GM12878 (cell line): Measurements from ENCODE around the gene BCR.

Experiments used
- BRCA1 ChIP-seq: IDR thresholded peaks from 2 replicates; pipeline ENCODE4 v1.6.1; 2011; ENCODE audit warnings: low read depth, low read length, improper control_type of control experiment
- ETV6 ChIP-seq, 2 experiments: fragments of 450-650 bp in 1 of 2; IDR thresholded peaks in 1 of 2; conservative IDR thresholded peaks in 1 of 2; 2 replicates each; pipeline ENCODE4 v1.6.1; 2014; ENCODE audit warnings: antibody characterized with exemption in 1 of 2, borderline replicate concordance in 1 of 2, low read depth in 1 of 2, mild to moderate bottlenecking in 1 of 2, moderate library complexity in 1 of 2
- HDAC6 ChIP-seq: fragments of 200-600 bp; sonication (generic); IDR thresholded peaks from one replicate; pipeline ENCODE4 v1.8.0; 2017; ENCODE audit warnings: antibody characterized with exemption; ENCODE audit not compliant: unreplicated experiment
- NFXL1 ChIP-seq: fragments of 450-650 bp; IDR thresholded peaks from 2 replicates; pipeline ENCODE4 v1.6.1; 2017; ENCODE audit warnings: antibody characterized with exemption, mild to moderate bottlenecking, borderline replicate concordance
- POLR2A ChIP-seq: IDR thresholded peaks from 2 replicates; pipeline ENCODE4 v1.6.1; 2011; ENCODE audit warnings: low read depth, mild to moderate bottlenecking, low read length
- TCF12 ChIP-seq: IDR thresholded peaks from 2 replicates; pipeline ENCODE4 v1.6.1; 2011; ENCODE audit warnings: low read depth, mild to moderate bottlenecking, low read length
- TCF7 ChIP-seq: IDR thresholded peaks from 2 replicates; pipeline ENCODE4 v1.6.1; 2014; ENCODE audit warnings: antibody characterized with exemption, borderline replicate concordance
- ZZZ3 ChIP-seq: IDR thresholded peaks from 2 replicates; pipeline ENCODE4 v1.6.1; 2011; ENCODE audit warnings: low read depth; ENCODE audit not compliant: control insufficient read depth, insufficient read length
- TF ChIP-seq, protein P1 (sequence below), 3 experiments: IDR thresholded peaks in 2 of 3; conservative IDR thresholded peaks in 1 of 3; 2 replicates each; pipeline ENCODE4 v1.5.1; 2011; ENCODE audit warnings: low read depth in 3 of 3, low read length in 3 of 3, mild to moderate bottlenecking in 3 of 3, control low read depth in 2 of 3, moderate library complexity in 2 of 3, inconsistent platforms in 1 of 3, mixed read lengths in 1 of 3; ENCODE audit not compliant: control insufficient read depth in 2 of 3, insufficient read depth in 1 of 3; ENCODE audit errors: extremely low read depth in 1 of 3
- TF ChIP-seq, protein P2 (sequence below): IDR thresholded peaks from 2 replicates; pipeline ENCODE4 v1.6.1; 2012; ENCODE audit warnings: mild to moderate bottlenecking, low read depth, low read length
- TF ChIP-seq, protein P3 (sequence below): fragments of 450-650 bp; formaldehyde crosslinking; IDR thresholded peaks from 2 replicates; pipeline ENCODE4 v1.4.0; 2020; ENCODE audit warnings: mild to moderate bottlenecking, moderate library complexity
- TF ChIP-seq, protein P4 (sequence below): IDR thresholded peaks from 2 replicates; pipeline ENCODE4 v1.6.1; 2012; ENCODE audit warnings: low read depth, low read length, improper control_type of control experiment

DNA sequence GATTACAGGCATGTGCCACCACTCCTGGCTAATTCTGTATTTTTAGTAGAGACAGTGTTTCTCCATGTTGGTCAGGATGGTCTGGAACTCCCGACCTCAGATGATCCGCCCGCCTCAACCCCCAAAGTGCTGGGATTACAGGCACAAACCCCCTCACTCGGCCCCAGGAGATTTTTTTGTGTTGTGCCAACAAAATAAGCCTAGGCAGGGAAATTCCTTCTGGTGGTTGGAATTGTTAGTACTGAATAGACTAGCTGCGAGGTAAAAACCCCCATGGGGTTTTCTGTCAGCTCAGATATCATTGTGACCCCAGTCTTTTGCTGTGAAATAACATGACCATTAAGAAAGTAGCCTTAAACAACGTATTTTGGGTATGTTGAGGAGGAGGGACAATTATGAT lies 144.9 kb downstream of the BCR start:
- TF ChIP-seq, protein P1, sequence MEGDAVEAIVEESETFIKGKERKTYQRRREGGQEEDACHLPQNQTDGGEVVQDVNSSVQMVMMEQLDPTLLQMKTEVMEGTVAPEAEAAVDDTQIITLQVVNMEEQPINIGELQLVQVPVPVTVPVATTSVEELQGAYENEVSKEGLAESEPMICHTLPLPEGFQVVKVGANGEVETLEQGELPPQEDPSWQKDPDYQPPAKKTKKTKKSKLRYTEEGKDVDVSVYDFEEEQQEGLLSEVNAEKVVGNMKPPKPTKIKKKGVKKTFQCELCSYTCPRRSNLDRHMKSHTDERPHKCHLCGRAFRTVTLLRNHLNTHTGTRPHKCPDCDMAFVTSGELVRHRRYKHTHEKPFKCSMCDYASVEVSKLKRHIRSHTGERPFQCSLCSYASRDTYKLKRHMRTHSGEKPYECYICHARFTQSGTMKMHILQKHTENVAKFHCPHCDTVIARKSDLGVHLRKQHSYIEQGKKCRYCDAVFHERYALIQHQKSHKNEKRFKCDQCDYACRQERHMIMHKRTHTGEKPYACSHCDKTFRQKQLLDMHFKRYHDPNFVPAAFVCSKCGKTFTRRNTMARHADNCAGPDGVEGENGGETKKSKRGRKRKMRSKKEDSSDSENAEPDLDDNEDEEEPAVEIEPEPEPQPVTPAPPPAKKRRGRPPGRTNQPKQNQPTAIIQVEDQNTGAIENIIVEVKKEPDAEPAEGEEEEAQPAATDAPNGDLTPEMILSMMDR (IDR thresholded peaks at IDR 0.05 in 2 of 3, conservative IDR thresholded peaks at IDR 0.05 in 1 of 3; ENCODE audit: control insufficient read depth in 2 of 3, extremely low read depth in 1 of 3, insufficient read depth in 1 of 3, low read depth in 3 of 3, low read length in 3 of 3): no peak
- TF ChIP-seq BRCA1: no peak
- TF ChIP-seq POLR2A: no peak
- TF ChIP-seq, protein P2, sequence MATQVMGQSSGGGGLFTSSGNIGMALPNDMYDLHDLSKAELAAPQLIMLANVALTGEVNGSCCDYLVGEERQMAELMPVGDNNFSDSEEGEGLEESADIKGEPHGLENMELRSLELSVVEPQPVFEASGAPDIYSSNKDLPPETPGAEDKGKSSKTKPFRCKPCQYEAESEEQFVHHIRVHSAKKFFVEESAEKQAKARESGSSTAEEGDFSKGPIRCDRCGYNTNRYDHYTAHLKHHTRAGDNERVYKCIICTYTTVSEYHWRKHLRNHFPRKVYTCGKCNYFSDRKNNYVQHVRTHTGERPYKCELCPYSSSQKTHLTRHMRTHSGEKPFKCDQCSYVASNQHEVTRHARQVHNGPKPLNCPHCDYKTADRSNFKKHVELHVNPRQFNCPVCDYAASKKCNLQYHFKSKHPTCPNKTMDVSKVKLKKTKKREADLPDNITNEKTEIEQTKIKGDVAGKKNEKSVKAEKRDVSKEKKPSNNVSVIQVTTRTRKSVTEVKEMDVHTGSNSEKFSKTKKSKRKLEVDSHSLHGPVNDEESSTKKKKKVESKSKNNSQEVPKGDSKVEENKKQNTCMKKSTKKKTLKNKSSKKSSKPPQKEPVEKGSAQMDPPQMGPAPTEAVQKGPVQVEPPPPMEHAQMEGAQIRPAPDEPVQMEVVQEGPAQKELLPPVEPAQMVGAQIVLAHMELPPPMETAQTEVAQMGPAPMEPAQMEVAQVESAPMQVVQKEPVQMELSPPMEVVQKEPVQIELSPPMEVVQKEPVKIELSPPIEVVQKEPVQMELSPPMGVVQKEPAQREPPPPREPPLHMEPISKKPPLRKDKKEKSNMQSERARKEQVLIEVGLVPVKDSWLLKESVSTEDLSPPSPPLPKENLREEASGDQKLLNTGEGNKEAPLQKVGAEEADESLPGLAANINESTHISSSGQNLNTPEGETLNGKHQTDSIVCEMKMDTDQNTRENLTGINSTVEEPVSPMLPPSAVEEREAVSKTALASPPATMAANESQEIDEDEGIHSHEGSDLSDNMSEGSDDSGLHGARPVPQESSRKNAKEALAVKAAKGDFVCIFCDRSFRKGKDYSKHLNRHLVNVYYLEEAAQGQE: no peak
- TF ChIP-seq ZZZ3: no peak
- no peak for TF ChIP-seq NFXL1
- TF ChIP-seq HDAC6: no peak
- TF ChIP-seq, protein P3, sequence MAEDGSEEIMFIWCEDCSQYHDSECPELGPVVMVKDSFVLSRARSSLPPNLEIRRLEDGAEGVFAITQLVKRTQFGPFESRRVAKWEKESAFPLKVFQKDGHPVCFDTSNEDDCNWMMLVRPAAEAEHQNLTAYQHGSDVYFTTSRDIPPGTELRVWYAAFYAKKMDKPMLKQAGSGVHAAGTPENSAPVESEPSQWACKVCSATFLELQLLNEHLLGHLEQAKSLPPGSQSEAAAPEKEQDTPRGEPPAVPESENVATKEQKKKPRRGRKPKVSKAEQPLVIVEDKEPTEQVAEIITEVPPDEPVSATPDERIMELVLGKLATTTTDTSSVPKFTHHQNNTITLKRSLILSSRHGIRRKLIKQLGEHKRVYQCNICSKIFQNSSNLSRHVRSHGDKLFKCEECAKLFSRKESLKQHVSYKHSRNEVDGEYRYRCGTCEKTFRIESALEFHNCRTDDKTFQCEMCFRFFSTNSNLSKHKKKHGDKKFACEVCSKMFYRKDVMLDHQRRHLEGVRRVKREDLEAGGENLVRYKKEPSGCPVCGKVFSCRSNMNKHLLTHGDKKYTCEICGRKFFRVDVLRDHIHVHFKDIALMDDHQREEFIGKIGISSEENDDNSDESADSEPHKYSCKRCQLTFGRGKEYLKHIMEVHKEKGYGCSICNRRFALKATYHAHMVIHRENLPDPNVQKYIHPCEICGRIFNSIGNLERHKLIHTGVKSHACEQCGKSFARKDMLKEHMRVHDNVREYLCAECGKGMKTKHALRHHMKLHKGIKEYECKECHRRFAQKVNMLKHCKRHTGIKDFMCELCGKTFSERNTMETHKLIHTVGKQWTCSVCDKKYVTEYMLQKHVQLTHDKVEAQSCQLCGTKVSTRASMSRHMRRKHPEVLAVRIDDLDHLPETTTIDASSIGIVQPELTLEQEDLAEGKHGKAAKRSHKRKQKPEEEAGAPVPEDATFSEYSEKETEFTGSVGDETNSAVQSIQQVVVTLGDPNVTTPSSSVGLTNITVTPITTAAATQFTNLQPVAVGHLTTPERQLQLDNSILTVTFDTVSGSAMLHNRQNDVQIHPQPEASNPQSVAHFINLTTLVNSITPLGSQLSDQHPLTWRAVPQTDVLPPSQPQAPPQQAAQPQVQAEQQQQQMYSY (CRISPR knock-in tag): no peak
- no peak for TF ChIP-seq ETV6 (conservative IDR thresholded peaks at IDR 0.05 in 1 of 2, IDR thresholded peaks at IDR 0.05 in 1 of 2; ENCODE audit: borderline replicate concordance in 1 of 2, low read depth in 1 of 2)
- TF ChIP-seq TCF7: no peak
- TF ChIP-seq, protein P4, sequence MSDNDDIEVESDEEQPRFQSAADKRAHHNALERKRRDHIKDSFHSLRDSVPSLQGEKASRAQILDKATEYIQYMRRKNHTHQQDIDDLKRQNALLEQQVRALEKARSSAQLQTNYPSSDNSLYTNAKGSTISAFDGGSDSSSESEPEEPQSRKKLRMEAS: no peak
- TF ChIP-seq TCF12: no peak
